PC-3 (cell line): ENCODE results near the gene ANKRD60. TPM values are rescaled to one million over a fixed set of nuclear protein-coding genes. Genes with fewer than 3 reads are reported as not detected.

Experiments
- ATAC-seq: fragments of 200-7000 bp; cut with Tn5 transposase; 2 replicates; pipeline ENCODE4 v1.9.1; 2020; ENCODE audit warnings: mild to moderate bottlenecking, moderate library complexity
- BruUV-seq: library from RNA; stranded (reverse); fragments of 400-500 nt; replicated peaks from 2 replicates; lab custom pipeline; 2021; lab: Mats Ljungman, UMichigan
- CTCF ChIA-PET: fragments of 300-600 bp; sonication (Branson Sonifier 250); formaldehyde crosslinking; loops from one replicate; lab custom pipeline; 2022; ENCODE audit warnings: antibody characterized with exemption; lab: Charles Lee
- POLR2A ChIA-PET: fragments of 300-600 bp; sonication (Branson Sonifier 250); formaldehyde crosslinking; loops from one replicate; lab custom pipeline; 2022; ENCODE audit warnings: antibody characterized with exemption; ENCODE audit not compliant: unreplicated experiment; lab: Charles Lee
- DNase-seq: peaks from one replicate; pipeline ENCODE4 v3.0.0-alpha.2; 2015
- H2AFZ ChIP-seq: fragments of 300-600 bp; sonication (generic); 2 replicates; pipeline ENCODE4 v1.6.0; 2016; ENCODE audit warnings: antibody characterized with exemption, low read length
- H3F3A ChIP-seq: fragments of 300-600 bp; sonication (generic); one replicate; pipeline ENCODE4 v1.6.0; 2017; ENCODE audit warnings: antibody characterized with exemption, low read length, control low read depth, mild to moderate bottlenecking; ENCODE audit not compliant: unreplicated experiment
- H3K27ac ChIP-seq: fragments of 300-600 bp; sonication (generic); 2 replicates; pipeline ENCODE4 v1.5.1; 2016; ENCODE audit warnings: mild to moderate bottlenecking, low read length
- H3K27me3 ChIP-seq: fragments of 300-600 bp; sonication (generic); 2 replicates; pipeline ENCODE4 v1.6.1; 2016; ENCODE audit warnings: low read length, mixed read lengths
- H3K36me3 ChIP-seq: fragments of 300-600 bp; sonication (generic); 2 replicates; pipeline ENCODE4 v1.6.1; 2016; ENCODE audit warnings: low read depth, mixed run types, low read length, mixed read lengths
- H3K4me1 ChIP-seq: fragments of 300-600 bp; sonication (generic); 2 replicates; pipeline ENCODE4 v1.5.1; 2016; ENCODE audit warnings: low read length; ENCODE audit not compliant: insufficient read depth
- H3K4me2 ChIP-seq: fragments of 300-600 bp; sonication (generic); 2 replicates; pipeline ENCODE4 v1.6.0; 2016; ENCODE audit warnings: low read length
- H3K4me3 ChIP-seq: fragments of 300-600 bp; sonication (generic); 2 replicates; pipeline ENCODE4 v1.5.1; 2016; ENCODE audit warnings: mild to moderate bottlenecking, low read length, mixed read lengths
- H3K79me2 ChIP-seq: fragments of 300-600 bp; sonication (generic); 2 replicates; pipeline ENCODE4 v1.6.1; 2017; ENCODE audit warnings: low read length, mixed read lengths
- H3K9ac ChIP-seq: fragments of 300-600 bp; sonication (generic); 2 replicates; pipeline ENCODE4 v1.6.0; 2016; ENCODE audit warnings: mild to moderate bottlenecking, low read length
- H3K9me2 ChIP-seq: fragments of 300-600 bp; sonication (generic); replicated peaks from 2 replicates; pipeline ENCODE4 v1.6.1; 2016; ENCODE audit warnings: mixed run types, low read length, mixed read lengths
- H3K9me3 ChIP-seq: fragments of 300-600 bp; sonication (generic); 2 replicates; pipeline ENCODE4 v1.6.1; 2016; ENCODE audit warnings: low read length, mixed read lengths
- H4K20me1 ChIP-seq: fragments of 300-600 bp; sonication (generic); 2 replicates; pipeline ENCODE4 v1.6.1; 2016; ENCODE audit warnings: low read length, mixed read lengths
- EZH2 ChIP-seq: fragments of 300-600 bp; sonication (generic); IDR thresholded peaks from one replicate; pipeline ENCODE4 v1.6.1; 2017; ENCODE audit warnings: antibody characterized with exemption, mild to moderate bottlenecking, low read length; ENCODE audit not compliant: unreplicated experiment
- EZH2phosphoT487 ChIP-seq: fragments of 300-600 bp; sonication (generic); IDR thresholded peaks from 2 replicates; pipeline ENCODE4 v1.6.1; 2018; ENCODE audit warnings: mild to moderate bottlenecking, antibody characterized with exemption, low read length, borderline replicate concordance
- intact Hi-C: fragments of 100-400 bp; cut with micrococcal nuclease; formaldehyde crosslinking; loops from 2 replicates; pipeline ENCODE4 v1.9.0; 2023
- total RNA-seq: library from RNA; depleted of rRNA; stranded (reverse); fragments of >200 nt; gene quantifications from 2 replicates; pipeline ENCODE4 v1.2.3, GENCODE V29; 2014
- TF ChIP-seq, protein P1 (sequence below): fragments of 300-600 bp; sonication (generic); conservative IDR thresholded peaks from 2 replicates; pipeline ENCODE4 v1.5.1; 2017; ENCODE audit warnings: antibody characterized with exemption, low read depth, mild to moderate bottlenecking, low read length

The ANKRD60 gene
- total RNA-seq, 1 experiment from 2014 or later, result not detected

DNA sequence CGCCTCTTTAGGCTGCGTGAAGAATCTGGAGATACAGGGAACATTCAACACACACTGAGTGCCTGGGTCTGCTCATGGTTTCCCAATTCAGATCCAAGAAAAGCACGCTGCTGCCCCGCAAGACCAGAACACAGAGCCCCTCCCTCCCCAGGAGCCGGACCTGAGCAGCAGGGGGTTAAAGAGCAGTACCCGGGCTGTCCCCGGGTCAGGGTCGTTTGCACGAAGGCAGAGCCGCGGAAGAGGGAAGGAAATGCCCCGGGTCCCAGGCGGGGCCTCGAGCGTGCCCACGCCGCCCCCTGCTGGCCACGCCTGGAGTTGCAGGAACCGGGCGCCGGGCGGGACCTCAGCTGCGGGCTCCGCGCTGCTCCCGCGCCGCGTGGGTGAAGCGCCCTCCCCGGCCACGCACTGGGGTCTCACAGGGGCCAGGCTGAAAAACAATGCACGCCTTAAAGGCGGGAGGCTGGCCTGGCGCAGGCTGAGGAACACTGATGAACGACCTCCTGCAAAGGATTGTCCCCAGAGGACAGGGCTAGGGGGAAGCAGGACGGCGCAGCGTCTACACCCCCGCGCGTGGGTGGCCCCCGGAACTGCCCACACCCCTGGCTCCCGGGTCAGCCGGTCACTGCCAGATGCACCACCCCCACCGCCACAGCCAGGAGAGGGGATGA is 48.9 kb downstream of the ANKRD60 start:
- ChIA-PET CTCF (interaction anchor here (0.6 to 0.7 kb wide), 2 partner anchors 504 to 651 kb away, joined by 3 to 6 read pairs; no protein-coding TSS in a partner anchor), POLR2A (interaction anchor here (0.6 kb wide), 1 partner anchor 470 kb away, joined by 5 read pairs; the partner anchor contains the start of gene PMEPA1)
- intact Hi-C loops, result loop anchor here (1.0 to 5.0 kb wide), 5 partner anchors 47 to 557 kb away; no protein-coding TSS in a partner anchor
- TF ChIP-seq EZH2phosphoT487 (no peak), EZH2 (no peak)
- TF ChIP-seq, protein P1, sequence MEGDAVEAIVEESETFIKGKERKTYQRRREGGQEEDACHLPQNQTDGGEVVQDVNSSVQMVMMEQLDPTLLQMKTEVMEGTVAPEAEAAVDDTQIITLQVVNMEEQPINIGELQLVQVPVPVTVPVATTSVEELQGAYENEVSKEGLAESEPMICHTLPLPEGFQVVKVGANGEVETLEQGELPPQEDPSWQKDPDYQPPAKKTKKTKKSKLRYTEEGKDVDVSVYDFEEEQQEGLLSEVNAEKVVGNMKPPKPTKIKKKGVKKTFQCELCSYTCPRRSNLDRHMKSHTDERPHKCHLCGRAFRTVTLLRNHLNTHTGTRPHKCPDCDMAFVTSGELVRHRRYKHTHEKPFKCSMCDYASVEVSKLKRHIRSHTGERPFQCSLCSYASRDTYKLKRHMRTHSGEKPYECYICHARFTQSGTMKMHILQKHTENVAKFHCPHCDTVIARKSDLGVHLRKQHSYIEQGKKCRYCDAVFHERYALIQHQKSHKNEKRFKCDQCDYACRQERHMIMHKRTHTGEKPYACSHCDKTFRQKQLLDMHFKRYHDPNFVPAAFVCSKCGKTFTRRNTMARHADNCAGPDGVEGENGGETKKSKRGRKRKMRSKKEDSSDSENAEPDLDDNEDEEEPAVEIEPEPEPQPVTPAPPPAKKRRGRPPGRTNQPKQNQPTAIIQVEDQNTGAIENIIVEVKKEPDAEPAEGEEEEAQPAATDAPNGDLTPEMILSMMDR, result peak; percentile 99
- Histone ChIP-seq H3K79me2 (no peaks in the 10 kb centered on the region), H3K4me3 (peak overlapping the region; percentile 66), H3F3A (no peaks in the 10 kb centered on the region), H4K20me1 (no peaks in the 10 kb centered on the region), H3K36me3 (no peaks in the 10 kb centered on the region), H3K9ac (peak overlapping the region; percentile 68), H3K27me3 (no peaks in the 10 kb centered on the region), H3K27ac (peak overlapping the region; percentile 4; the same call in 1 of the 2 replicates), H3K9me2 (no peaks in the 10 kb centered on the region), H2AFZ (peak overlapping the region; percentile 88), H3K4me2 (peak overlapping the region; percentile 87), H3K9me3 (peaks cover 9% of the 10 kb centered on the region; the same call in 1 of the 2 replicates), H3K4me1 (peaks cover 12% of the 10 kb centered on the region)
- no TSS peak for BruUV-seq
- DNase-seq (peak; percentile 77), ATAC-seq (peak; percentile 93)

DNA sequence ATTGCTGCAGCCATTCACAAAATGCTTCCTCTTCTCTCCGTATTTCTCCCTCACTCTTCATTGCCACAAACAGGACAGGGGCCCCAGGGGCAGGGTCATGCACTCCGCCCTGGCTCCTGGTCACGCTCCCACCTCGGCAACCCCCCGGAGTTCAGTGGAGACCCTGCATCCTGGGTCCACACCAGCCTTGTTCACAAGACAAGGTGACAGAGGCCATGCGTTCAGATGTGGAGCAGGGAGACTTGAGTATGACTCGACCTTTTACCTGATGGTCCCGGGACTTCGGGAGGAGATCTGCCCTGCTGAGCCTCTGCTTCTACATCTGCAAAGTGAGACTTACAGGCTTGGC is 49.4 kb downstream of the ANKRD60 start:
- Histone ChIP-seq H3K27ac (peak overlapping the region; percentile 4; the same call in 1 of the 2 replicates), H3K9me2 (no peaks in the 10 kb centered on the region), H3K4me2 (peak overlapping the region; percentile 87), H3K27me3 (no peaks in the 10 kb centered on the region), H3K36me3 (no peaks in the 10 kb centered on the region), H4K20me1 (no peaks in the 10 kb centered on the region), H3K4me3 (peak overlapping the region; percentile 66), H3K9me3 (peaks cover 4% of the 10 kb centered on the region; the same call in 1 of the 2 replicates), H3K9ac (peak overlapping the region; percentile 68), H3K4me1 (peaks cover 12% of the 10 kb centered on the region), H3K79me2 (no peaks in the 10 kb centered on the region), H2AFZ (peak overlapping the region; percentile 88), H3F3A (no peaks in the 10 kb centered on the region)
- CTCF ChIA-PET, result no interaction called here
- DNase-seq (no peak), ATAC-seq (no peak)
- POLR2A ChIA-PET, result interaction anchor here (0.6 kb wide), 1 partner anchor 469 kb away, joined by 5 read pairs; the partner anchor contains the start of gene PMEPA1
- no TSS peak for BruUV-seq
- TF ChIP-seq EZH2 (no peak), EZH2phosphoT487 (no peak)
- TF ChIP-seq, protein P1, result no peak
- intact Hi-C loops, result loop anchor here (1.0 to 5.0 kb wide), 5 partner anchors 47 to 557 kb away; no protein-coding TSS in a partner anchor

DNA sequence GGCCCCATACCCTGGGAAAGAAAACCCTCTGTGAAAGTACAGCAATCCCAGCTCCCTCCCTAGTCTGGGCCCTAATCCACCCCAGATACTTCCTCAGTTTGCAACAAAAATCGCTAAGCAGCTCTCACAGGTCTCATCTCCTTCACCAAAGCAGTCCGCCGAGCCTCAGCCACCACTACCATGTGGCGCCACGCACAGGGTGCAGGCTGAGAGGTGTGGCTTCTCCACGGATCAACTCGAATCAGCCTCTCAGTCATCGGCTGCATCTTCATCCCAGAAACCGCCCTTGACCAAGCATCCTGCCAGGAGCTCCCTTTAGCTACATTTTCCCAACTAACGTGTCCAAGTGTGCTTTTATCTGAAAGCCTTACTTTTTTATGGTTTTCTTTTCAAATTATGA is 50.7 kb downstream of the ANKRD60 start:
- BruUV-seq, result no TSS peak
- Histone ChIP-seq H4K20me1 (no peaks in the 10 kb centered on the region), H3K27ac (no peak overlapping the region), H3K27me3 (no peaks in the 10 kb centered on the region), H2AFZ (no peak overlapping the region), H3K4me3 (no peak overlapping the region), H3K36me3 (no peaks in the 10 kb centered on the region), H3K9me2 (no peaks in the 10 kb centered on the region), H3K4me1 (peaks cover 12% of the 10 kb centered on the region), H3F3A (no peaks in the 10 kb centered on the region), H3K79me2 (no peaks in the 10 kb centered on the region), H3K9ac (no peak overlapping the region), H3K9me3 (no peaks in the 10 kb centered on the region), H3K4me2 (no peak overlapping the region)
- no peak for TF ChIP-seq EZH2
- TF ChIP-seq, protein P1, result no peak
- TF ChIP-seq EZH2phosphoT487, result no peak
- POLR2A ChIA-PET, result no interaction called here
- intact Hi-C loops, result loop anchor here (5.0 kb wide), 3 partner anchors 45 to 320 kb away; no protein-coding TSS in a partner anchor
- CTCF ChIA-PET, result no interaction called here
- DNase-seq, result no peak
- no peak for ATAC-seq
